ENCODE results near the gene TMPRSS6. TPM values are rescaled to one million over a fixed set of nuclear protein-coding genes. Genes with fewer than 3 reads are reported as not detected.

TMPRSS6 gene
- 0.53 TPM for polyA plus RNA-seq (2012; ENCODE audit: insufficient read length, low read depth)

DNA sequence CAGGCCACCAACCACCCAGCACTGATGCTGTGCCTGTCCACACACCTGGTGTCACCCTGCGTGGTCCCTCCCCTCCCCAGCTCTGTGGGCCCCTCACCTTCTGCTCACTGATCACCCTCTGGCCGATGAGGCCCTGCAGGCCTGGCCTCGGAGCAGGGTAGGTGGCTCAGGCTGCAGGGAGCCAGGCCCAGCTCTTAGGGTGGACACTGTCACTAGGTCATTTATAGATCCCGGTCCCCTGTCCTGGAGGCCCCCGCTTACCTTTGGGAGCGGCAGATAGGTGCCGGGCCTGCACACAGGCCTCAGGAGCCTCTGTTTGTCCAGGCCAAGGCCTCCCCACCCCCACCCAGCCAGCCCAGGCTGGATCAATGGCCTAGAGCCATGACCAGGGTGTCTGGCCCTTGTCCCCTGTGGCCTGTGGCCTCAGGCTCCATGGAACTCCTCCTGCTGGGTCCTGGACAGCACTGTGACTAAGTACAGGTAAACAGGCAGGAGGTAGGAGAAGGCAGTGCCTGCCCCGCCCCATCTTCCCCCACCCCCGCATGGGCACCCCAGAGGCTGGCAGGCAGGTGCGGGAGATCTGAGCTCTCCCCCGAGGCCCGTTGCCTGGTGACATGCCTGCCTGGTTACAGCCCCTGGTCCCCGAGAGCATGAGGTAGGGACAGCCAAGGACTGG, at the start of gene TMPRSS6:
Gene TMPRSS6, minus strand, starts transcription at position 472 of the 676 bp plus-strand sequence. CDS start 6,296 bp downstream, outside the sequence.
- no peak for TF ChIP-seq SIN3A (IDR thresholded peaks at IDR 0.05; ENCODE audit: borderline replicate concordance, insufficient read depth, low read length)
- no peak for TF ChIP-seq FOXP2 (optimal IDR thresholded peaks at IDR 0.05; ENCODE audit: borderline replicate concordance, extremely low read depth, extremely low read length, insufficient read depth)
- no peak for TF ChIP-seq TAF1 (IDR thresholded peaks at IDR 0.05; ENCODE audit: borderline replicate concordance, insufficient read depth, low read length)
- TF ChIP-seq REST (IDR thresholded peaks at IDR 0.05; ENCODE audit: insufficient read depth in 1 of 2, low read depth in 2 of 2, low read length in 2 of 2): no peak

DNA sequence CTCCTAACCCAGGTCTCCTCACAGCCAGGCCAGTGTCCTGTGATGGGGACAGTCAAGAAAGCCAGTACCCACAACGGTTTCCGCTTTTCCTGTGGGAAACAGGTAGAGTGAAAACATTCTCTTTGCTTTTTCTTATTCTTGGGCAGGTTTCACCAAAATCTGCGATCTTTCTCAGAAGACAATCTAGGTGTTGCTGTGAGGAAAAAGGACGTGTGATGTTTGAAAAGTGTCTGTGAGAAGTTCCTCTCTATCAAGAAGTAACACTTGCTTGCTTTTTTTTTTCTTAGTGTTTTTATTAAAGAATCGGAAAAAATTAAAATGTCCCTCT, 49.4 kb upstream of the TMPRSS6 start:
- TF ChIP-seq SIN3A (IDR thresholded peaks at IDR 0.05; ENCODE audit: borderline replicate concordance, insufficient read depth, low read length) (no peak), REST (IDR thresholded peaks at IDR 0.05; ENCODE audit: insufficient read depth in 1 of 2, low read depth in 2 of 2, low read length in 2 of 2) (no peak), FOXP2 (optimal IDR thresholded peaks at IDR 0.05; ENCODE audit: borderline replicate concordance, extremely low read depth, extremely low read length, insufficient read depth) (no peak), TAF1 (IDR thresholded peaks at IDR 0.05; ENCODE audit: borderline replicate concordance, insufficient read depth, low read length) (no peak), POLR2AphosphoS5 (IDR thresholded peaks at IDR 0.05; ENCODE audit: low read depth, low read length) (no peak)

DNA sequence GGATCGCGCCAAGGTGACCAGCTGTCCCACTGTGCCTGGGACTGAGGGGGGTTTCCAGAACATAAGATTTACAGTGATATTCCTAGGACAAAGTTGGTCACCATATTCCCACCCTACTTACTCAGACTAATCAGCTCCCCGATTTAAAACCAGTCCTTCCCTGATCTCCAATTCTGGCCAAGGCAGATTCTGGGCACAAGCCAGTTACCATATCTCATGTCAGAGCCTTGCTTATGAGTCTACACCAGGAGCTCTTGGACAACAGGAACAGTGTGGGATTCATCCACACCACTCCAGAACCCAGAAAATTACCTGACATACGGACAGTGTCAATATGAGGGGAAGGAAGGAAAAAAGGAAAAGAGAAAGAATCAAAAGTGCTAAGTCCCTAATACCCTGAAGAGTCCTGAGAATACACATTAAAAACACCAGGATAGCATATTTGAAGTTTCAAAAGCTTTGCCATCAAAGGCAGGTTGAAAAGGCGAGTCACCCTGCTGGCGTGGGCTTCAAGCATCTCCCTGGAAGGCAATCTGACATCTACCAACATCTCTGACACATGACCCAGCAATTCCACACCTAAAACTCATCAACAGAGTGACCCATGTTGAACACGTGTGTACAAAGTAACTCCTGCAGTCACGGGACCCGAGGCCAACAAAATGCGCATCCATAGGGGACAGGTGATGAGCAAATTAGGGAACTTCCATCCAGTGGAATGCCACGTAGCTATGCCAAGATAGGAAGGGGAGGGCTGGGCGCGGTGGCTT, 48.2 kb upstream of the TMPRSS6 start:
- no peak for TF ChIP-seq POLR2AphosphoS5 (IDR thresholded peaks at IDR 0.05; ENCODE audit: low read depth, low read length)
- no peak for TF ChIP-seq FOXP2 (optimal IDR thresholded peaks at IDR 0.05; ENCODE audit: borderline replicate concordance, extremely low read depth, extremely low read length, insufficient read depth)
- TF ChIP-seq SIN3A (IDR thresholded peaks at IDR 0.05; ENCODE audit: borderline replicate concordance, insufficient read depth, low read length): no peak
- no peak for TF ChIP-seq TAF1 (IDR thresholded peaks at IDR 0.05; ENCODE audit: borderline replicate concordance, insufficient read depth, low read length)
- TF ChIP-seq REST (IDR thresholded peaks at IDR 0.05; ENCODE audit: insufficient read depth in 1 of 2, low read depth in 2 of 2, low read length in 2 of 2): no peak

DNA sequence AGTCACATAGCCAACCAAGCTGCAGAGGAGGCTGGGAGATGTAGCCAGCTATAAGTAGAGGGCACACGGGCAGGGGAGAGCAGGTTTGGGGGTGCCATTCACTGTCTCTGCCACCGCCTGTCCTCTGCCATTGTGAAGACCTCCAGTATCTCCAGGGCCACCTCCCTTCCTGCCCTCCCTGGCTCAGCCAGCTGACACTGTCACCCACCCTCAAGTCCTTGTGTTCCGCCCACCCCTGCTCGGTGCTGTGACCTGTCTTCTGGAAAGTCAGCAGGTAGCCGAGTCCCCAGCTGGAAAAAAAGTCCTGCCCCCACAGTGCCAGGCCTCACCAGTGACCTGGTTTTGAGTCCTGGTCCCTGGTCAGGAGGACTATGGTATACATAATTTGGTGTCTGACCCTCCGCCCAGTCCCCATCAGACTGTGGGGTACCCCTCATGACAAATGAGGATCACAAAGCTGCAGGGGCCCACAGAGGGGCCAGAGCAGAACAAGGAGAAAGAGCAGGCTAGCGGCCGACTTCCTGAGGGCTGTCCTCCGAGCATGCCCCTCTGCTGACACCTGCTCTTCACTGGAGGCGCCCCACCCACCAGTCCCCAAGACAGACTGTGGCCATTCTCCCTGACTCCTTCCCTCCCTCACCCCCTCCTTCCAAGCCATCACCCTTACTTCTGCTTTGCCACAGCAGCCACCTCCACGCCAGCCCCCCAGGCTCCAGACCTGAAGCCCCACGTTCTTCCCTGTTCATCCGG, 47.3 kb upstream of the TMPRSS6 start:
- TF ChIP-seq POLR2AphosphoS5 (IDR thresholded peaks at IDR 0.05; ENCODE audit: low read depth, low read length): no peak

DNA sequence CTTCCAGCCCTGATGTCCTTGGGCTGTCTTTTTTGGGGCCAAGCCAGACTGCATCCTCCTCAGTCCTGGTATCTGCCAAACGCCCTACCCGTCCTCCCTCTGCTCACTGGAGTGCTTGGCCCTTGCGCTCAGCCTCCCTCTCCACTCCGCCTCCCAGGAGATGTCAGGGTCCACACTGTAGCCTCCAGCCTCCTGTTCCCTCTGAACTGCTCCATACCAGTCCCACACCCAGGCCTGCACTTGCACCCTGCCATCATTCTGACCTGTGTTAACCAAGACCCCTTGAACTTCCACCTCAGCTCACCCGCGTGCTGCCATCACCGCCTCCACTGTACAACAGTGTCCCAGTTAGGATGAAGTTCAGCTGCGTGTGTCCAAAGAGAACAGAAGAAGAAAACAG, 46.5 kb upstream of the TMPRSS6 start:
- no peak for TF ChIP-seq SIN3A (IDR thresholded peaks at IDR 0.05; ENCODE audit: borderline replicate concordance, insufficient read depth, low read length)
- no peak for TF ChIP-seq POLR2AphosphoS5 (IDR thresholded peaks at IDR 0.05; ENCODE audit: low read depth, low read length)
- no peak for TF ChIP-seq FOXP2 (optimal IDR thresholded peaks at IDR 0.05; ENCODE audit: borderline replicate concordance, extremely low read depth, extremely low read length, insufficient read depth)
